Stimulated activated CD4-positive, alpha-beta T cell treated with anti-CD3 and anti-CD28 coated beads, TNF-alpha, amount 100 ng/mL, for 1 hour (primary cell): ENCODE measurements around the gene FGF14.
"Not testable (repeated sequence)": the region's sequence is repeated elsewhere in the genome, so short reads cannot be mapped to it uniquely, and the experiment has no call there.

ENCODE experiments used
- DNase-seq, 3 donors: peaks; one replicate each; pipeline ENCODE4 v3.0.0-alpha.2; 2020; ENCODE audit warnings: low read depth in 3 of 3, low spot score in 1 of 3

Gene FGF14

DNA sequence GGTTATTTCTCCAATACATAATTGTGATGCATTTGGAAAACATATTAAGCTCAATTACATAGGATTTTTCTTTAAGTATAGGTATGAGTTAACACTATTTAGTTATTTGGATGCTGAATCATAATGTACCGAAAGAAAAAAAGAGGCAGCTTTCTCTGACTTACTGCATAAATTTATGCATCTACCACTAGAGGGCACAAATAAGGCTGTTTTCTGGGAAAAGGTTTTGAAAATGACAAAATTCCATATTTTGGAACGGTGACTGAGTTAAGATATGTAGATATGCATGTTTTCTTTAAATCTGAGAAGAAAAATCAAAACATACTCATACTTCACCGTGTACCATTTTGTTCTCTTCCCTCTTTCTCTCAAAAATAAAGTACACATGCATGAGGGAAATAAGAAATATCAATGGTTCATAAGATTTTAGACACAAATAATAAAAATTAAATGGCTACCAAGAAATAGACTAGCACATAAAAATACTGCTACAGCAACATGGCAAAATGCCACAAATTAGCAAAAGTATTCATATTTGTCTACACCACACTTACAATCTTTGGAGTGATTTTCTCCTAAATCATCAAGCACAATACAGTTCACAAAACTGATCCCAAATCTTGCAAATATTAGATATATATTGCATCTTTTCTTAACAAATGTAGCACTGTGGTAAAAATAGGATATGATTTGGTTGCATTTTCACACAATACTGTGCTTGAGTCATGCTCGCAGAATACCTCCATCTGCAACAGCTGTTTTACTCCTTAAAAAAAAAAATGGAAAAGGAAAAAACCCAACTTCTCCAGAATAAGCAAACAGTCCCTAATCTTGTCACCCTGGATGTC, 260.0 kb downstream of the FGF14 start:
- no peak for DNase-seq

DNA sequence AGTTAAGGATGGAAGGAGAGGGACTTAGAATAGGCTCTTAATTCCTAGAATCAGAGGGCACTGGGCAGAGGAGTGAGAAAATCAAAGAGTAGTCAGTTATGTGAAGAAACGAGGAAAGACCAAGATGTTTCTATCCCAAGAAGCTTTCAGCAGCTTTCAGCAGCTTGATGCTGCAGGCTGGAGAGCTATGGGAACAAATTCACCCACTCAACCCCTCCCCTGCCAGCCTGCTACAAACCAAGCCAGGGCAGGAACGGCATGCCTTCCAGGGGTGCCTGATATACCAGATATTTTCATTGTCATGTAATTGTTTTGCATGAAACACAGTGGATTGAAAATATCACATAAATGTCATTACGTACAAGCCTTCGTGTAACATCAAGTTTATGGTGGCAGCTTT, 262.2 kb downstream of the FGF14 start:
- no peak for DNase-seq

GRCh38 chr13:102138635-102139190, 263.1 kb downstream of the FGF14 start:
- no peak for DNase-seq

DNA sequence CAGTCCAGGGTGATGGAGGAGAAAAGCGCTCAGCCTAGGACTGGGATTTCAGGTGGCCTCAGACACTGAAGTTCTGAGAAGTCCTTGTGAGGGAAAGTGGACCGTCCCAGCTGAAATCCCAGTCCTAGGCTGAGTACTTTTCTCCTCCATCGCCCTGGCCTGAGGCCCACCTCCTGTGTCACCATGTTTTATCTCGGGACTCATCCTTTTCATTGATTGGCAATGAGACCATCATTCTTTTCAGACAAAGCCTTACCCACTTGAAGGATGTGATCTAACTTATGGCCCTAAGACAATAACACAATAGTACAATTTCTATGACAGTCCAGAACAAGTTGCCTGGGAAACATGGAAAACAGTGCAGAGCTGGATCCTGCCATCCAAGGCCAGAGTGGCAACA, 263.9 kb downstream of the FGF14 start:
- not testable (repeated sequence) for DNase-seq

DNA sequence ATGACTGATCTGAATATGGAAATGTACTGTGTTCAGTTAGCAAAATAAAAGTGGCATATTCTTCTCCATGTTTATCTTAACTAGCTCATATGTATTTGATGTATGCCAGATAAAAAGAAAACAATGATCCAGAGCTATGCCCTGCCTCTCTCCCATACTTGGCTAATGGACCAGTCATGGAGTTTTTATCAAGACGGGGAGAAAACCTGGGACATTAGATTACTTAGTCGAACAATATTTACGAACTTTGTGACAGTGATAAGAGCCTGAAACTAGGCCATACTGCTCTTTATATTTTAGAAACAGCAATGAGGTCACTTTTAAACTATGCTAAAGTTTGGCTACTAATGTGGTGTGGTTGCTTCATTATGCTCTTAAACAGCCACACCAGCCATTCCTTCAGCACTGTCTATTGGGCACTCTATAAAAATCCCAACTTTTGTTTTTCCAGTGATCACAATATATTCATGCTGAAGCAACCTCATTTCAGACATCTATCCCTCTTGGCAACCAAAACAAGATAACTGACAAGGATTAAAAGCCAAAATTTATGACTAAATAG, 265.0 kb downstream of the FGF14 start:
- DNase-seq, result no peak

DNA sequence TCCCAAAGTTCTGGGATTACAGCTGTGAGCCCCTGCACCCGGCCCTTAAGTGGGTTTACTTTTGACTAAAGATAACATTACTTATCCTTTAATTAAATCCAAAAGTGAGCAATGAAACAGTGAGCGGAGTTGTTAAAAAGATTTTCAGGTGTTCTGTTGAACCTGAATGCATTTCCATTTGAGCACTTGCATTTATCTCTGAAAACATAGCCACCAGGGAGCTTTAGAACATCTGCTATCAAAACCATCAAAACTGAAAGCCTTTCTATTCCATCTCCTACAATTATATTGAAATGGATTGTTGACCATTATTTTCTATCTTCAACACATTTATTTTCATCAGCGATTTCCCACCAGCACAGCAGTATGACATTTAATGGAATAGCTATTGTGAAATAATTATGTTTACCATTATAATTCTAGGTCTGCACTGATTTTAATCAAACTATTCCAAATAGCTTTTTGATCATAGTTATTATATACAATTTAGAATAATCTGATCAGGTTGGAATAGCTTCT, 269.0 kb downstream of the FGF14 start:
- DNase-seq, result no peak

GRCh38 chr13:102131246-102131645, 270.6 kb downstream of the FGF14 start:
- no peak for DNase-seq

DNA sequence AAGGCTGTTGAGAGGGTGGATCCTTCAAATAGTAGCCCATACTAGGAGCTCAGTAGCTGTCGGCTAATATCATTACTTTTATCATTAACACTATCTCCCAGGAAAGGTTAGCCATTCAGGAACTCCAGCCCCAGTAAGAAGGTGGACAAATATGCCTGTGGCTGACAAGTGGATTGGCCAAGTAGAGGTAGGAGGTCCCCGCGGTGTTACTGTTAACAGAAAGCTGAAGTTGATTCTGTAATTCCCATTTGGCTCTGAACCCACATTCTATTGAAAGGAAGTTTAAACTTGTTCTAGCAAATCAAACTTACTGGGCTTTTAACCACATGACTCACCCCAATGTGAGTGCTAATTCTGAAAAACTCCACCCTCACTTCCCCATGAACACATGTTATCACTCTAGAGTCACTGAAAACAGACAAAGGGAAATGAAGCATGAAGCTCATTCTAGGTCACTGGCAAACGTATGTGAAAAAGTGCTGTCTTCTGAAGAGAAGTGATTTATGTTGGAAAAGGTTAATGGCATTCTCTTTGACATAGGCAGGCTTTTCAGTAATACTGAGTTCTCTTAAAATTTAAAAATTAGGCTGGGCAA, 273.5 kb downstream of the FGF14 start:
- DNase-seq, result no peak

GRCh38 chr13:102127153-102127552, 274.7 kb downstream of the FGF14 start:
- DNase-seq, result no peak

DNA sequence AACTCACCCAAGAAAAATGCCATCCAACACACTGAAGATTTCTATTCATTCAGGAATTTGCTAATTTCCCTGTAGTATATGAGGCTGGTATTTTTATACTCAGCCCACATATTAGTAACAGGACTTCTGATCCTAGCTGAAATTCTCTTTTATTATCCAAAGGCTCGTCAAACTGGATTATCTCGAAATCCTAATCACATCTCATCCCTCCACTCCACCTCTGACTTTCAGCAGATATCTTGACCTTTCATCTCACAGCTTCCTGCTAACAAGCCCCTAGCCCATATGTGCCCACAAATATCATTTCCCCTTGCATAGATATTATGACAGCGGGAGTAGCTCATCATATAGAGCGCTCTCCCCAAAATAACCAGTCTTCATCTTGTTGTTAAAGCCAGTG, 279.7 kb downstream of the FGF14 start:
- DNase-seq, result no peak

DNA sequence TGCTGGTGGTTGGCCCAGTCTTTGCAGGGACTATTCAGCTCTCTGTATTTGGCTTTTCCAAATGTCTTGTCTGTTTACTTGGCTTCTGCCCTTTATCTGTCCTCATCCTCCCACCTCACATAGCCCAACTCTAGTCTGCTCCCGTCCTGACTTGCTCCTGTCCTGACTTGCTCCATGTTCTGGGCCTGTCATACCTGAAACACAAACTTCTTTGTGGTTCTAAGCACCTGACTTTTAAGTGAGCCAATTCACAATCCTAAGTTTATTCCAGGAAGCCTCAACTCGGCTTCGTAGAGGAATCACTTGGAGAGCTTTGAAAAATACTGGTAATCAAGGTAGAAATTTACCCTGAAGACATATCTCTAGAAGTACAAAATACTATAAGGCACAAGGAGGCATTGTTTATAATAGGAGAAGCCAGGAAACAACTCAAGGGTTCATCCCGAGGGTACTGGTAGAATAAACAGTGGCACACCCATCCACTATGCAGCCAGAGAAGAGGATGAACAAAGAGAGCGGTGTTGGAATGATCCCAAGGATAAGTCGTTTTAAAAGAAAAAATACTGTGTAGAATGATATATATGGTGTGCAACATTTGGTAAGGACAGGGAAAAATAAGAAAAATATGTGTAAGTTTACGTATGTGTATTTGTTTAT, 284.5 kb downstream of the FGF14 start:
- DNase-seq, result no peak

DNA sequence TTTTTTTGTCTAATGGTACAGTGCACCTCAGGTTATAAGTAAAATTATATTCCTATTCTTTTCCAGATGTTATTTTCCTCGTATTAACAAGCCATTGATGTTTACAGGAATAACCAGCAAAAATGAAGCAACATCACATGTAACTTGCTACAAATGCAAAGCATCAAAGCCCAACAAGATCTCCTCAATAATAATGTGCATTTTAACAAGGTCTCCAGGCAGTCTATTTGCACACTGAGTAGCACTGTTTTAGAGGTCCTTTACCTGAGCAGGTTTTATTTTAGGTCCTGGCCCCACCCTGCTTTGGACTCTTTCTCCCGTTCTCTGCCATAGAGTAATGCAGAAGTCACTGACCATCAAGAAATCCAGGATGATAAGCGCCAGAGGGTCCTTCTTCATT, 298.4 kb downstream of the FGF14 start:
- DNase-seq, result no peak

- no peak for DNase-seq
Measured at GRCh38 chr13:102100234-102100633, 301.6 kb downstream of the FGF14 start.

DNA sequence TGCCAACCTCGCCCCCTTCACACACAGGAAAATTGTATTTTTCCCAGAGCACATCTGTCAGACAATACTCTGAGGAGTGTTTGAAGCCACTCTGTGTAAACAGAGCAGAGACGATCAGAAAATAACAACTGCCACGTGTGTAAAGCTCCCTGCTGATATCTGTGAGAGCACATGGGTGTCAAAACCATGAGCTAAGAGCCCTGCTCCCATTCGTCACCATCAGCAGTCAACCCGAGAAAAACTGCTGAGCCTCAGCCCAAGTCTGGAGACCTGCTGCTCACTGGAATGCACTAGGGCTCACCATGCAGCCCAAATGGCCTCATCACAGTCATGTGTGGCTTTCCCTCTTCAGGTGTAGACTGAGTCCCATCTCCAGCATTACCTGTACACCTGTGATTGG, 304.1 kb downstream of the FGF14 start:
- no peak for DNase-seq

DNA sequence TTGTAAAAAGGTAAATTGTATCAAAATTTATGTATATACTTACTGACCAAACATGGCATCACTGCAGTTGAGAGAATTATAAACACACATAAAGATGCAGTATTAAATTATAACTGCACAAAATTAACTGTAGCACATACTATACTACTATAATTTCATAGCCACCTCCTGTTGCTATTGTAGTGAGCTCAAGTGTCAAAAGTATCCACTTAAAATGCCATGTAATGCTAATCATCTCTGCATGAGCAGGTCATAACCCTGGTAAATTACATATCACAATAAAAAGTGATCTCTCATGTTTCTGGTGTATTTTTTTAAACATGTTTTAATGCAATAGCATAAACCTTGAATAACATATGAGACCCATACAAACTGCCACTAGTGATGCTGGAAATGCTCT, 308.6 kb downstream of the FGF14 start:
- DNase-seq, result not testable (repeated sequence)

DNA sequence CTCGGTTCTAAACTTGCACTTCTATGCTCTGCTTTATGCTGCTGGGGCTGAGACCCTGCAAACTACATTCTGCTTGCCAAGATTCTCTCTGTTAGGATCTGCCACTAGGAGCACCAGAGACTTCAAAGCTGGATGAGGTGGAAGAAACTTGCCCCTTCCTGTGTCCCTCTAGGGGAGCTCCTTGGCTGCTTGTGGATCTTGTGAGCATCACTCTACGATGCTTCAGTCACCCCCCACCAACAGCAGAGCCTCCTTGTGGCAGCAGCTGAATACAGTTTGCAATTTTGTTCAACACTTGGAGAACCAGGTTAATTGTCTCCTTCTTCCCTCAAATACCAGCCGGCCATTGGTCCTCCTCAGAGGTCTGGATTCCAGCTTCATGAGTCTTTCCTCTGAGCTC, 310.6 kb downstream of the FGF14 start:
- no peak for DNase-seq

- no peak for DNase-seq
Measured at GRCh38 chr13:102090532-102090931, 311.3 kb downstream of the FGF14 start.

GRCh38 chr13:102089722-102090121, 312.1 kb downstream of the FGF14 start:
- no peak for DNase-seq

DNA sequence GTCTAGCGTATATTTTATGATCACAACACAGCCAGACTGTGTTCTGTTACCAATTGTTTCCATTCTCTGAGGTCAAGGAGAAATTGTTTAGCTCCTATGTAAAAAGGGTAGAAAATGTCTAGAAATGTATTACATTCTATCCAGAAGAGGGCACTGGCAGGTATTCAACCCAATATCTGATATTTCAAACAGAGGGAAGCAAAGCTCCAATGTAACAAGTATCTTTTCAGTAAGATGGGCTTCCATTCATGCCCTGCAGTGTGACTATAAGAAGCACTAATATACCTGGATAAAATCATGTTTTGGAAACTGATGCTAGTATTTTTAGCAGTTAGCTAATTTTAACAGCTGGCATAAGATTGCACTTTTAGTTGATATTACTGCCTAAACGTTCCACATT, 312.7 kb downstream of the FGF14 start:
- DNase-seq, result no peak

- no peak for DNase-seq
Measured at GRCh38 chr13:102073251-102073650, 328.6 kb downstream of the FGF14 start.

DNA sequence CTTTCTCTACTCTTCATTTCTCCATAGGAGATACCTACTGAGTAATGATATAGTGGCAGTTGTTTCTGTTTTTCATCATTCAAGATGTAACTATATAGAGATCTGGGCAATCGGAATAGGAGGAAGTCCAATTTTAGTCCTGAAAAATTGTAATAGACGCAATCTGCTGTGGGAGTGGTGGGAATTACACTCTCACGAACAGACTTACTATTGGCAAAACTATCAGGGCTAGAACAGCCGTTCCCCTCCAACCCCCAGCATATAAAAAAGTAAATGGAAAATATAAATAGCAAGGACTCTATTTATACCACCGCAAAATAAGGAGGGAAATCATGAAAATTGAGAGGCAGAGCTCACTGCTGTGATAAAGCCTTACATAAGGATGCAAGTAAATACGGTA, 330.1 kb downstream of the FGF14 start:
- DNase-seq, result no peak
